Measurements from ENCODE around the gene STK10. TPM values are rescaled to one million over a fixed set of nuclear protein-coding genes. Genes with fewer than 3 reads are reported as not detected.

STK10 gene
- 10 to 100 TPM; 25.6 to 39.2 TPM for total RNA-seq

GRCh38 chr5:172188033-172188892, at the start of gene STK10:
TSS of gene STK10 (minus strand) at chr5:172188224. CDS start at chr5:172188042, 182 bp downstream.
- peak; percentile 67 for ATAC-seq (ENCODE audit: insufficient number of reproducible peaks, low FRiP score, low read depth)

GRCh38 chr5:172235827-172236736, 48.1 kb upstream of the STK10 start:
- no peak overlapping the region for H3K4me3 ChIP-seq
- no peaks in the 10 kb centered on the region for H3K9me3 ChIP-seq
- H3K27ac ChIP-seq = no peak overlapping the region
- no peak for TF ChIP-seq CTCF (IDR thresholded peaks at IDR 0.05)
- ATAC-seq (ENCODE audit: insufficient number of reproducible peaks, low FRiP score, low read depth) (no peak), DNase-seq (ENCODE audit: low spot score) (no peak)
- H3K36me3 ChIP-seq = peaks cover 11% of the 10 kb centered on the region
- no peaks in the 10 kb centered on the region for H3K27me3 ChIP-seq (replicated peaks; ENCODE audit: insufficient read depth)
- H3K4me1 ChIP-seq (ENCODE audit: control insufficient read depth in 1 of 2, low read depth in 2 of 2) = peaks cover 0 to 8% of the 10 kb centered on the region in 2 donors

More at GRCh38 chr5:172188033-172188892, at the start of gene STK10:
- H3K27ac ChIP-seq = peak within 1 kb of the TSS; percentile 85 to 88
- DNase-seq (ENCODE audit: low spot score) = peak; percentile 58
- peak within 1 kb of the TSS; percentile 99 for H3K4me3 ChIP-seq
- peak; percentile 70 for TF ChIP-seq CTCF (IDR thresholded peaks at IDR 0.05)
- no peaks in the 10 kb centered on the region for H3K36me3 ChIP-seq
- no peaks in the 10 kb centered on the region for H3K27me3 ChIP-seq (replicated peaks; ENCODE audit: insufficient read depth)
- H3K9me3 ChIP-seq = no peaks in the 10 kb centered on the region
- H3K4me1 ChIP-seq (ENCODE audit: control insufficient read depth in 1 of 2, low read depth in 2 of 2) = peaks cover 3 to 13% of the 10 kb centered on the region in 2 donors

- TF ChIP-seq CTCF (IDR thresholded peaks at IDR 0.05) = no peak
- Histone ChIP-seq H3K4me1 (ENCODE audit: control insufficient read depth in 1 of 2, low read depth in 2 of 2) (peaks cover 0 to 8% of the 10 kb centered on the region in 2 donors), H3K27ac (no peak overlapping the region), H3K36me3 (peaks cover 14% of the 10 kb centered on the region), H3K4me3 (no peak overlapping the region), H3K27me3 (replicated peaks; ENCODE audit: insufficient read depth) (no peaks in the 10 kb centered on the region), H3K9me3 (no peaks in the 10 kb centered on the region)
- DNase-seq (ENCODE audit: low spot score) (no peak), ATAC-seq (ENCODE audit: insufficient number of reproducible peaks, low FRiP score, low read depth) (no peak)
These were observed 47.2 kb upstream of the STK10 start for GRCh38 chr5:172235132-172235780.

GRCh38 chr5:172234031-172234430, 46.0 kb upstream of the STK10 start:
- ATAC-seq (ENCODE audit: insufficient number of reproducible peaks, low FRiP score, low read depth) (no peak), DNase-seq (ENCODE audit: low spot score) (no peak)
- H3K27ac ChIP-seq = no peak overlapping the region
- H3K4me1 ChIP-seq (ENCODE audit: control insufficient read depth in 1 of 2, low read depth in 2 of 2) = peaks cover 0 to 8% of the 10 kb centered on the region in 2 donors
- no peaks in the 10 kb centered on the region for H3K27me3 ChIP-seq (replicated peaks; ENCODE audit: insufficient read depth)
- TF ChIP-seq CTCF (IDR thresholded peaks at IDR 0.05) = no peak
- H3K9me3 ChIP-seq = no peaks in the 10 kb centered on the region
- no peak overlapping the region for H3K4me3 ChIP-seq
- peaks cover 14% of the 10 kb centered on the region for H3K36me3 ChIP-seq

Data from thoracic aorta (tissue), 2 donors.